Cardiac fibroblast (primary cell): ENCODE data around the gene PVALEF.

Source experiments
- DNase-seq, 2 donors: peaks; one replicate each; pipeline versions ENCODE4 v3.0.0 to v3.0.0-alpha.2; 2010; ENCODE audit warnings: low read depth in 2 of 2
- H3K4me3 ChIP-seq, 2 donors: replicated peaks in 1 of 2; 1 replicate in 1 of 2; 2 replicates in 1 of 2; pipeline ENCODE4 v1.5.1; 2011; ENCODE audit warnings: low read depth in 2 of 2, low read length in 2 of 2, mild to moderate bottlenecking in 2 of 2, moderate library complexity in 1 of 2
- TF ChIP-seq, protein P1 (sequence below): IDR thresholded peaks from one replicate; pipeline ENCODE4 v1.5.1; 2011; ENCODE audit warnings: low read depth, mild to moderate bottlenecking, low read length, inconsistent platforms

PVALEF gene

DNA sequence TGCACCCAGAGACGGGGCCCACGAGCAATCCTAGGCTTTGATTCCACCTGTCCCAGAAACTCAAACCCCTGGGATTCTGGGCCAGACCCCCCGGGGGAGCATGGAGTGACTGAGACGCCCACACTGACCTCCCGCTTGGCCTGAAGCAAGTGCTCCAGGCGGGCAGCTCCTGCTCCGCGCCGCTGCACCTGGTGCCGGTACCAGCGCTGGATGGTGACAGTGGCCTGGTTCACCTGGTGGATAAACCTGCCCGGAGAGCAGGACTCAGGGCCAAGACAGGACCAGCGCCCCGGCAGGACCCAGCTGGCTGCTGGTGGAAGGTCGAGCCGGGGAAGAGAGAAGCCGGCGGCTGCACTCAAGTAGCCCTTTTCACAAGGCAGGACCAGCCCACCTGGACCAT, 34.9 kb downstream of the PVALEF start:
- H3K4me3 ChIP-seq = no peak overlapping the region
- no peak for DNase-seq
- TF ChIP-seq, protein P1, sequence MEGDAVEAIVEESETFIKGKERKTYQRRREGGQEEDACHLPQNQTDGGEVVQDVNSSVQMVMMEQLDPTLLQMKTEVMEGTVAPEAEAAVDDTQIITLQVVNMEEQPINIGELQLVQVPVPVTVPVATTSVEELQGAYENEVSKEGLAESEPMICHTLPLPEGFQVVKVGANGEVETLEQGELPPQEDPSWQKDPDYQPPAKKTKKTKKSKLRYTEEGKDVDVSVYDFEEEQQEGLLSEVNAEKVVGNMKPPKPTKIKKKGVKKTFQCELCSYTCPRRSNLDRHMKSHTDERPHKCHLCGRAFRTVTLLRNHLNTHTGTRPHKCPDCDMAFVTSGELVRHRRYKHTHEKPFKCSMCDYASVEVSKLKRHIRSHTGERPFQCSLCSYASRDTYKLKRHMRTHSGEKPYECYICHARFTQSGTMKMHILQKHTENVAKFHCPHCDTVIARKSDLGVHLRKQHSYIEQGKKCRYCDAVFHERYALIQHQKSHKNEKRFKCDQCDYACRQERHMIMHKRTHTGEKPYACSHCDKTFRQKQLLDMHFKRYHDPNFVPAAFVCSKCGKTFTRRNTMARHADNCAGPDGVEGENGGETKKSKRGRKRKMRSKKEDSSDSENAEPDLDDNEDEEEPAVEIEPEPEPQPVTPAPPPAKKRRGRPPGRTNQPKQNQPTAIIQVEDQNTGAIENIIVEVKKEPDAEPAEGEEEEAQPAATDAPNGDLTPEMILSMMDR = no peak

GRCh38 chr17:81200695-81201580, 35.6 kb downstream of the PVALEF start:
- TF ChIP-seq, protein P1 = peak; percentile 76
- H3K4me3 ChIP-seq = no peak overlapping the region
- DNase-seq = peak; percentile 80 to 82

GRCh38 chr17:81202318-81202717, 37.0 kb downstream of the PVALEF start:
- TF ChIP-seq, protein P1 = no peak
- H3K4me3 ChIP-seq = no peak overlapping the region
- DNase-seq = no peak

DNA sequence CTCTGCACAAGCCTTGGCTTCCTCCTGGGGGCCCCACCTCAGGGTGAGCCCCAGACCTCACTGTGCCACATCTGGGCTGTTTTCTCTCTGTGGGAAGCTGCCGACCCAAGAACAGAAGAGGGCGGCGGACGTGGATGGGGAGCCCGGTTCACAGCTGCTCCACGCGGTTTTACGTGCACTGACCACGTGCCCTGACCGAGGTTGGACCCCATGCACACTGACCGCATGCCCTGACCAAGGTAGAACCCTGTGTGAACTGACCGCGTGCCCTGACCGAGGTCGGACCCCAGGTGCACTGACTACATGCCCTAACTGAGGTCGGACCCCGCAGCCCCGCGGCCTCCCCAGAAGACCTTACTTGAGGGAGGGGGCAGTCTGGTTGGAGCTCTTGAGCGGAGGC, 37.8 kb downstream of the PVALEF start:
- H3K4me3 ChIP-seq = no peak overlapping the region
- TF ChIP-seq, protein P1 = no peak
- DNase-seq = no peak

- no peak overlapping the region for H3K4me3 ChIP-seq
- TF ChIP-seq, protein P1 = no peak
- DNase-seq = no peak
Measured at GRCh38 chr17:81204578-81204977, 39.3 kb downstream of the PVALEF start.

DNA sequence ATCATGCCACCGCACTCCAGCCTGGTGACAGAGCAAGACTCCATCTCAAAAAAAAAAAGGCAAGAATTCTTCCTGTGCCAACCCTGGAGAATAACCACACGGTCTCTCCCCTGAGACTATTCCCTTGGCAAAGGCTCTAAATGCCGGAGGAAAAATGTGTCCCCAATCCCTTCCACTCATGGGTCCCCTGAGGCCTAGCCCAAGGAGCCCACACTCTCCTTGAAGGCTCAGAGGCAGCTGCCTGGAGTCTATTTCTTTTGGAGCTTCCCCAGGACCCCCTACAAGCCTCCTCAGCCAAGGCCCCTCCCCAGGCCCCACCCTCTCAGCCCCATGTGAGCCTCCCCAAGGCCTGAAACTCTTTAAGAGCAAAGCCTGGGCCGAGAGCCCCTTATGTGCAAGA, 40.9 kb downstream of the PVALEF start:
- TF ChIP-seq, protein P1 = no peak
- no peak for DNase-seq
- no peak overlapping the region for H3K4me3 ChIP-seq
